ENCODE data around the gene GPRC5A.
"Not testable (repeated sequence)": the region's sequence is repeated elsewhere in the genome, so short reads cannot be mapped to it uniquely, and the experiment has no call there.

- TF ChIP-seq POLR2A (IDR thresholded peaks at IDR 0.05; ENCODE audit: low read length); GATA1 (IDR thresholded peaks at IDR 0.05; ENCODE audit: low read depth, low read length): not testable (repeated sequence)
These were observed 16.1 kb upstream of the GPRC5A start for GRCh38 chr12:12875301-12875700.
